C4-2B (cell line): Measurements from ENCODE around the gene IL1A.

ENCODE experiments used
- CTCF ChIP-seq: fragments of 450-650 bp; conservative IDR thresholded peaks from 2 replicates; pipeline ENCODE4 v1.5.1; 2017; ENCODE audit warnings: mild to moderate bottlenecking
- ZFX ChIP-seq: fragments of 450-650 bp; IDR thresholded peaks from 2 replicates; pipeline ENCODE4 v1.6.1; 2017

GRCh38 chr2:112757265-112757664 is 27.0 kb downstream of the IL1A start:
- TF ChIP-seq CTCF (no peak), ZFX (no peak)
